ENCODE results near the gene KRT17. TPM values are rescaled to one million over a fixed set of nuclear protein-coding genes. Genes with fewer than 3 reads are reported as not detected.
"Not testable (repeated sequence)": the region's sequence is repeated elsewhere in the genome, so short reads cannot be mapped to it uniquely, and the experiment has no call there.

The KRT17 gene
- total RNA-seq, 1 donor from 2014 or later = 3.7 TPM

DNA sequence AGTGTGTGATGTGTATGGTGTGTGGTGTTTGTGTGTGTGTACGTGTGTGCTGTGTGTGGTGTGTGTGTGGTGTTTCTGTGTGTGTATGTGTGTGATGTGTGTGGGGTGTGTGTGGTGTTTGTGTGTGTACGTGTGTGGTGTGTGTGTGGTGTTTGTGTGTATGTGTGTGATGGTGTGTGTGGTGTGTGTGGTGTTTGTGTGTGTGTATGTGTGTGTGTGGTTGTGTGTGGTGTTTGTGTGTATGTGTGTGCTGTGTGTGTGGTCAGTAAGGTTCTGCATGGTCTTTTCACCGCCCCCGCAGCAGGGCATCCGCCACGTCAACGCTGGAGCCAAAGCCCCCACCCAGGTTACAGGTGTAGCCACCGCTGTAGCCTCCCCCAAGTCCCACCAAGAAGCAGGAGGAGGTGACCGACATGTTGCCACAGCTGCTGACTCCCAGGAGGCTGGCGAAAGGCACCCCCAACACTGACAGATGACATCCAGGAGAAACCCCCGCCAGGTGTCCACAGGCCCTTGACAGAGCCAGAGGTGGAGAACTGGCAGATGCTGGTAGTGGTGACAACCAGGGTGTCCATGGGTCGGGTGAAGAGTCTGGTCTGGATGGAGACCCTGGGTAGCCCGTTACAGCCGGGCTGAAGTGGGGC lies 9.3 kb upstream of the KRT17 start:
- DNase-seq = no peak

DNA sequence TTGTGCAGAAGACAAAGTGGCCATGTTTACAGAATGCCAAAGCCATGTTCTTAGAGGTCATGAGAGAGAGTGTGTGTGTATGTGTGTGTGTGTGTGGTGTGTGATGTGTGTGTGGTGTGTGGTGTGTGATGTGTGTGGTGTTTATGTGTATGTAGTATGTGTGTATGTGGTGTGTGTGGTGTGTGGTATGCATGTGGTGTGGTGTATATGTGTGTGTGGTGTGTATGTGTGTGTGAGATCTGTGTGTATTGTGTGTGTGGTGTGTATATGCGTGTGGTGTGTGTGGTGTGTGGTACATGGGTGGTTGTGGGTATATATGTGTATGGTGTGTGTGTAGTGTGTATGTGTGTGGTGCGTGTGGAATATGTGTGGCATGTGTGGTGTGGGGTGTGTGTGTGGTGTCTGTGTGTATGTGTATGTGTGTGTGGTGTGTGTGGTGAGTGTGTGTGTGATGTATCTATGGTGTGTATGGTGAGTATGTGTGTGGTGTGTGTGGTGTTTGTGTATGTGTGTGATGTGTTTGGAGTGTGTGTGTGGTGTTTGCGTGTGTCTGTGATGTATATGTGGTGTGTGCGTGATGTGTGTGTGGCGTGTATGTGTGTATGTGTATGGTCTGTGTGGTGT lies 8.2 kb upstream of the KRT17 start:
- no peak for DNase-seq

DNA sequence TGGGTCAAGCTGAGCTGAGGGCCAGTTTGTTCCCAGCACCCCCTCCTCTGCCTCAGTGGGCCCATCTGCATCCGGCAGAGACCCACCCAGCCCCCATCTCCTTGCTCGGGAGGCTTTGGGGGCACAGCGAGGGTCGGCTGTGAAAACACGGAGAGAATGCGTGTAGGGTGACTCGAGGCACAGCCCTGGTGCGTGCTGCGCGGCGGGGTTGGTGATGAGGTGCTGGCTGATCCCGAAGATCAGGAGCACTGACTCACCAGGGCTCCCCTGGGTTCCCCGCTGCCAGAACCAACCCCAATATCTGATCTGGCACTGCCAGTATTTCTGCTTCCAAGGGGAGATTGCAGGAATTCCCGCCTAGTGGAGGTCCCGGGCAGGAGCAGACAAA lies 7.5 kb upstream of the KRT17 start:
- no peak for DNase-seq

DNA sequence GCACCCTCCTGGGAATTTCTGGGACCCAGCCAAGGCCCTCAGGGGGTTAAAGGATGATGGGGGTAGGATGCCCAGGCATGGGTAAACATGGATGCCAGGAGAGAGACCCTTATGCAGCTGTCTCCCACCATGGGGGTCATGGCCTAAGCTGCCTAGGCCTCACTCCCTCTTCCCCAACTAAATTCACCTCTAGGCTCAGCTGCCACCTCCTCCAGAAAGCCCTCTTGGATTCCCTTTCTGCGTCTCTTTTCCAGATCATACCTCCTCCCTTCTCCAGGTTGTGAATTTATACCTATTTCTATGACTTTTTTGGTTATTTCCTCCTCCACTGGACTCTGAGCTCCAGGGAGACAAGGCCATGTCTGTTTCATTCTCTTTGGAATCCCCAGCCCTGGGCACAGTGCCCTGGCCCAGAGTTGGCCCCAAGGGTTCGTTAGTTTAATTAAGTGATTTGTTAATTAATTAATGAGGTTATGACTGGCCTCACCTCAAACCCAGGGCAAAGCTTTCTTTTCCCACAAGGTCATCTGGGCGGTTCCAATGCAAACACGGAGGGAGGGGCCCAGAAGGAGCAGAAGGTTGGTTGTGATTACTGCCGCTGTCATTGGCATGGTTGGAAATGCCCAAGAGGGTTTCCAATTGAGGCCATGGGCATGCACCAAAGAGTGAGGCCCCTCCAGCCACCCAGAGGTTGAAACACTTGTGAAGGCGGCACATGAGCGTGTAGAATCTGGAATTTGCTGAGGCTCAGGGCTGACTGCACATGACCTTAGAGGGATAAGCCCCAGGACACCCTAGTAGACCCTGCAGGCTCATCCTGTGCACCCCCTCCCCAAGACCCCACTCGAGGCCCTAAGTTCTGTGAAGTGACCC lies 6.9 kb upstream of the KRT17 start:
- DNase-seq = no peak

DNA sequence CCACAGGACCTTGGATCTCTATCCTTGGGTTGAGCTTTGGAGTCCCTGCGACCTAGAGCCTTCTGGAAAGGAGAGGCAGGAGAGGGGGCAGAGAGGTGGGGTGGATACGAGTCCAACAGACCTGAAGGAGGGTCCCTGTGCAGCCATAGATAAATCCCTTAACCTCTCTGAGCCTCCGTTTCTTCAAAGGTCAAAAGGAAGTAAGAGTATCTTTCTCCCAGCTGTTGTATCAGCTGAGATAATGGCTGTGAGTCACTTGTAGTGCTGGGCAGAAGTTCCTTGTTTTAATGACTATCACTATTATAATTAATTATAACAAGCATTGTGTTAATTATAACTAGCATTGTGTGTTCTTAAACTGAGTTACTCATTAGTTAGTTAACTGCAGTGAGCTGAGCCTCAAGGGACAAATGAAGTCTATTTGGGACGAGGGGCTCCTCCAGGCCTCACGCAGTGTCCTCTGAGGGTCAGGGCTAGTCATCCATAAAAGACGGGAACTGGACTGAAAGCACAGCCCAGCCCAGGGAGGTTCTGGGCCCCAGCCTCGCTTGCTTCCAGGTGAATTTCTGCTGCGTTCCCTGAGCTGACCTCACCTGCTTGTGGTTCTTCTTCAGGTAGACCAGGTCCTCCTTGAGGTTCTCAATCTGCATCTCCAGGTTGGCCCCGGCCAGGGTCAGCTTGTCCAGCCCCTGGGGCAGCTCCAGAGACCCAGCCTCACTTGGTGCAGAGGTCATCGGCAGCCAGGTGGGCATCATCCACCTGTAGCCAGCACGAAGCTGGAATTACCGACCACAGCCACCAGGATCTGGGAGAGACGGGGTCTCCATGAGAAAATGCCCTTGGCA lies 5.7 kb upstream of the KRT17 start:
- DNase-seq = no peak

DNA sequence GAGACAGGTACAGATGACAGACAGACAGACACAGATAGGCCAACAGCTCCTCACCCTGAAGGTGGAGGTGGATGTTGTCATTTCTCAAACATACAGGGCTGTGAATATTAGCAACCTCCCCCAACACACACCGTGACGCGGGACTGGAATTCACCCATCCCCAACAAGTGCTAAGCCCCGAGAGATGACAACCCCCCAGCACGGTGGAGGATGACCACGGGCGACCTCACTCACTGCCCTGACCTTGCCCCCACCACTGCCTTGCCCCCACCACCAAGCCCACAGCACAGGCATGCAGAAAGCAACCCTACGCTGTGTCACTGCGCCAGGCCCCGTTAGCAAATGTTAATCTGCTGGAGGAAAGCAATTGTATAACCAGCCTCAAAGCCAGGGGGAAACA lies 4.9 kb upstream of the KRT17 start:
- DNase-seq = no peak

DNA sequence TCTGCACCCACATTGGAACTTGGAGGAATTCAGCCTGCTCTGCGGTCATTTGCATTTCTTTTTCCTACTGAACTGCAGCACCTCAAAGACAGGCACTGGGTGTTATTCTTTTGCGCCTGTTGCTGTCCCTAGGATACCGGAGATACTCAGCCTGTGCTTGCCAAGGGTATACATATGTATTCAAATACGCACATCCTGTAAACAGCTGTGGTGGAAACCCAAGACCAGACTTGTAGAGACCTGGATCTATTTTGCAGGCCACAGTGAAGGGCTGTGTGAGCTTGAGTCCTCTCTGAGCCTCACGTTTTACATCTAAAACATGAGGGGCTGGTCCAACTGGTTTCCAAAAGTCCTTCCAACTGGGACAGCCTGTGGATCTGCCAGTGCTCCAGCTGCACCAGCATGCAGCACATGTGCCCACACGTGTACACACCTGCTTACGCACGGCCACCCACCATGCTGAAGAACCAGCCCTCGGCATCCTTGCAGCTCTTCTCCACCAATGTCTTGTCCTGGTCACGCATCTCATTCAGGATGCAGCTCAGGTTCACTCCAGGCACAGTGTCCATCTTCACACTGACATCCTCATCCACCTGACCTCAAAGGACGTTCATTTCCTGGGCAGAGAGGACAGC lies 4.4 kb upstream of the KRT17 start:
- not testable (repeated sequence) for DNase-seq

DNA sequence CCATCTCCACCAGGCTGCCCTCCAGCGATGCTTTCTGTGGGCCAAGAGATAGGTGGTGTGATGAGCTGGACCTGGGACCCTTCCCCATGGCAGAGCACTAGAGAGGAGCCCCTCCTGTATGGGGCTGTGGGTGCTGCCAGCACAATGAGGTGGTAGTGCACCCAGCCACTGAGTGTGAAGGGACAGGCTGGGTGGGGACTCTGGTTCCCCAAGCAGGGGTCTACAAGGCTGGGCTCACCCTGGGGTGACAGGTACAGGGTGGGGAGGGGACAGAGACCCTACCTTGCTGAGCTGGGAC lies 3.6 kb upstream of the KRT17 start:
- not testable (repeated sequence) for DNase-seq

DNA sequence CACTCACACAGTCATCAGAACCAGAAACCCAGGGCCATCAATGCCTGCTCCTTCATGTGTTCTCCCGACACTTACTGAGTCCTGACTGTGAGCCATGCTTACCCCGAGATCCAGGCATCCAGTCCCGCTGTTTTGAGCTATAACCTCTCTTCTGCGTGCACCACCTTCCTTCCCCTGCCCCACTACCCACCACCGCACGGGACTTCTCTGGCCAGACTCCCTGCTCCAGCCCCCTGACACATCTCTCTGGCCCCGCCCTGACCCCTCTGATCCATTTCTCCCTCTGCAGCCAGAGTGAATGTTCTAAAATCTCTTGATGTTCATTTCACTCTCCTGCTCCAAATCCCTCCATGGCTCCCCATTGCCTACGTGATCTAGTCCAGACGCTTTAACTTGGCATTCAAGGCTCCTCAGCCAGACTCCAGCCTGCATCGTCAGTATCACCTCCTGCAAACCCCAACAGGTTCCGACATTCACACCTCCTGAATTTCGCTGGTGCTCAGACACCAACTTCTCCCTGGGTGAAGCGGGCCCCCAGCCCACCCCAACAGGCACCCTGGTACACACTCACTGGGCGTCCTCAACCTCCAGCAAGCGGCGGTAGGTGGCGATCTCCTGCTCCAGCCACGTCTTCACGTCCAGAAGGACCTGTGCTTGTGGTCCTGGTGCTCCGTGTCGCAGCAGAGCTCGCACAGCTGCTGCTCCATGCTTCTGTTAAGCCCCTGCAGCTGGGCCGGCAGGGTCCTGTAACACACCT lies 3.1 kb upstream of the KRT17 start:
- DNase-seq = no peak

DNA sequence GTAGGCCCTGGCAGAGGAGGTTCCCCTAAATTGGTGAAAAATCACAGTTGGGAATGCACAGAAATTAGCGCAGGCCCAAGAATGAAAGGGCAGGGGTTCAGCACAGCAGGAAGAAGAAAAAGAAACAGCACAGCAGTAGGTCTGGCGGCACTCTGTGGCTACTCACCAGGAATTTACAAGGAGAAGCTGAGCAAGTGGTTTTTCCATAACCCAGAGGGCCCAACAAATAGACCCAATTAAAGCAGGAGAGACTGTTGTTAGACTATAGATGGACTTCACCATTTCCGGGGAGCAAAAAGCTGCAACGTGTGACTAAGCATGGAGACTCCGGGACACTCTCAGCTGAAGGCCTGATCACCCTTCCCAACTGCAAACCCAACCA lies 2.5 kb upstream of the KRT17 start:
- not testable (repeated sequence) for DNase-seq

DNA sequence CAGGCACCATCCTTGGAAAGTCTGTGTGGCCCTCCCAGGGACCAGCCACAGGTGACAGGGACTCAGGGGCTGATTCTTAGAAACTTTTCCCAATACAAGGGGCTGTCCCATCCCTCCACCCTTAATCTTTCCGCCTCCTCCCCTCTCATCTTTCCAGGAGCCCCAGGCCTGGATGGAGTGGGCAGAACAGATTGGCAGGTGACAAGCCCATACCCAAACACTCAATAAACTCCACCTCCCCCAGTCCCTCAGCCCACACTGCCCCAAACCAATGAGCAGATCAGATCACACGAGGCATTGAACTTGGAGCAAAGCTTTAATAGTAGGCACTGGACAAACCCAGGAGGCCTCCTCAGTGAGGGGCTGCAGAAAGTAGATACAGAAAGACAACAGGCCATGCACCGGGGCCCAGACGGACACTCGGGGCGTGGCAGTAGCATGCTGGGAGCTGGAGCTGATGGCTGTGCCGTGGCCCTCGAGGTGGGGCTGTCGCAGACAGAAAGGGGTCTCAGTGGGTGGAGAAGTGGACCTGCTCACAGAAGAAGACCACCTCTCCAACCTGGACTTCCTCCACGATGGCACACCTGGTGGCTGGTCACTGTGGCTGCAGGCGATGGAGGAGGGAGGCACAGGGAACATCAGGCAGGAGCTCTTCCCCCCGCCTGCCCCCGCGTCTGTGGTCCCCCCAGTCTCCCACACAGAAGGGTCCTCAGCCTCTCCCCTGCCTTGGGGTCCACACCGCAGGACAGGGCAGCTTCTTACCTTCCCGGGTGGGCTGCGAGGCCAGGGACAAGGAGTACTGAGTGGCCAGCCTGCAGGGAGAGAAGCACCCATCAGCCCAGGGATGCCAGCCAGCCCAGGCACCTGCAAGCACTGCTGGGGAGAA lies 1.9 kb upstream of the KRT17 start:
- DNase-seq = not testable (repeated sequence)

DNA sequence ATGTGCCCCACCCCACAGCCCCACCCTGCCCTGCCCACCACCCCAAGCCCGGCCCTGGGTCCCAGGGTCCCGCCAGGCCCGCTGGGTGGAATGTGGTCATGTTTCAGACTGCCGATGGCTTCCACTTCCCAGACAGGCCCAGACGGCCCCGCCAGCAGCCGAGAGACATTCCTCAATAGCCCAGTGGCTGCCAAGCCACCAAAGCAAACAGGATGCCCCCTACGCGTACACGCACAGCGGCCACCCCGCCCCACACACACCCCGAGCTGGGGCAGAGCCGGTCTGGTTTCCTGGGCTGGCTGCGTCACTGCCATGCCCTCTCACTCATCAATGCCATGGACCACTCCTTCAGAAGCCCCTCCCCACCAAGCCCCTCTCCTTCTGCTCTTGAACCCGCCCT lies 1.2 kb upstream of the KRT17 start:
- DNase-seq = peak; percentile 17

DNA sequence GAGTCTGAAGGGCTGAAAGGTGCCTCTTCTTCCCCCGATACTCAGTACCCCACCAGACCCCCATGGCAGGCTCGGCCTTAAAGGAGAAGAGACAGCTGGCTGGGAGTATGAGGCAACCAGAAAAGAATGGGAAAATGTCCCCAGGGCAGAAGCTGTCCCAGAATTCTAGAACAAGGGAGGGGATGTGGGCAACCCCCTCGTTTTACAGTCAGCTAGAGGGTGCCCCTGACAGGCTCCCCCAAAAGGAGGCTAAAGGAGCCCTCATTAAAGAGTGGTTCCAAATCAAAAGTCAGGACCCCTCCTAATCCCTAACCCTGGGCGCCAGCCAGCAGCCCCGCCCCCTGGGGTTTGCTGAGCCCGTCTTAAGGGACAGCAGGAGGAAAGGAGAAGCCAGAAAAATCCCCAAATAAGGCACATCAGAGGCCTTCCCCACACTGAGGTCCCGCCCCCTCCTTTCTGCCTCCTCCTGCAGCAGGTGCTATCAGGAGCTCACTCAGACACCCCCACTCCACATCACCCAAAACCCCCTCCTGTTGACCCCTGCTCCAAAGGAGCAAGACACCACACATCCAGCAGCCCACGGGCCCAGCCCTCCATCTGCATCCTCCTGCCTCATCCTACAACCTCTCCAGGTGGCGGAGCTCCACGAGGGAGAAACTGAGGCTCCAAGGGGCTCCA lies 1.1 kb downstream of the KRT17 start:
- DNase-seq = not testable (repeated sequence)

DNA sequence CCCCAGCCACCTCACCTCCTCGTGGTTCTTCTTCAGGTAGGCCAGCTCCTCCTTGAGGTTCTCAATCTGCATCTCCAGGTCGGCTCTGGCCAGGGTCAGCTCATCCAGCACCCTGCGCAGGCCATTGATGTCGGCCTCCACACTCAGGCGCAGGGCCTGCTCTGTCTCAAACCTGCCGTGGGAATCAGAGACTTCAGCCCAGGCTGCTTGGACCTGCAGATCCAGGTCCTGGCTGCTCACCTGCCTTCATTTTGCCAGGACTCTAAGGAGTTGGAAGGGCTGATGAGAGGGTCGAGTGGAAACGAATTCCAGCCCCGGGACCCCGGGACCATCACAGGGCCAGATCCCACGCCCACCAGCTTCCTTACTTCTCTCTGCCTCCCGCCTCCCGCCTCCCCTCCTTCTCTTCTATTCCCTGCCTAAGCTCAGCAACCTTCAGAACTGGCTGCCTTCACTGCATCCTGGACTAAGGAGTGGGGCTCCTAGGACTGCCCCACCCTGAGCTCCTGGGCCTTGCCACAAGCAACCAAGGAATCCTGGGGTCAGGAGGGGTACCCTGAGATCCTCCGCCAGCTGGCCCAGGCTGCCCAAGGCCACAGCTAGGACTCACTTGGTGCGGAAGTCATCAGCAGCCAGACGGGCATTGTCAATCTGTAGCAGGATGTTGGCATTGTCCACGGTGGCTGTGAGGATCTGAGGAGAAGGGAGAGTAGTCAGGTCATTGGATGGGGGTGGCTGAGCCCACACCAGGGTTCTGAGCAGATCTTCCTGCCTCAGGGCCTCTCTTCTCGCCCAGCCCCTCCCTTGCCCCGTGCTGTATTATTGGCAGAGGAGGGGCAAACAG lies 1.8 kb downstream of the KRT17 start:
- DNase-seq = not testable (repeated sequence)

DNA sequence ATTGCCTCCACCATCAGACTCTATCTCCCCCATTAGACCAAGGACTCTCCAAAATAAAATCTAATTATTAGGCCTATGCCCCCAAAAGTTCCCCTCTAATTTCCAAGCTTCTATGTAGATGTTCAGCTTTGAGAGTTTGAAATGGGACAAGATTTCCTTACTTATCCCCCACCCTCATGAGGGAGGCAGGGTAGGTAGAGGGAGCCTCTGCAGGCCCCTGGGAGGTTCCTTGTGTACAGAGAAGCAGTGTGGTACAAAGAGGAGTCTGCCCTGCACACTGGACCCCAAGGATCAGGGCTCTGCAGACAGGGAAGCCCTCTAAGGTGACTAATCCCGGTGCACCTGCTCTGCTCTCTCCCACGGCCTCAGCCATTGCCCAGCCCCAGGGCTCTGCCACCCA lies 2.5 kb downstream of the KRT17 start:
- no peak for DNase-seq

DNA sequence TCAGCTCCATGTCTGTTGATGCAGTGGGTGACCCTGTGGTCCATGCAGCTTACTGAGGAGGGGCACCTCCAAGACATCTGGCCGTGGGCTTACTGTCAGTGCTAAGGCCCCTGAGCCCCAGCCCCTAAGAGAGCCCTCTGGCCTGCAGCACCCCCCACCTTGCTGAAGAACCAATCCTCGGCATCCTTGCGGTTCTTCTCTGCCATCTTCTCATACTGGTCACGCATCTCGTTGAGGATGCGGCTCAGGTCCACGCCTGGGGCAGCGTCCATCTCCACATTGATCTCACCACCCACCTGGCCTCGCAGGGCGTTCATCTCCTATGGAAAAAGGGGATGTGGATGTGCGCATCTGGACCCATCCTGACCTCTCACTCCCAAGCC lies 2.9 kb downstream of the KRT17 start:
- not testable (repeated sequence) for DNase-seq

DNA sequence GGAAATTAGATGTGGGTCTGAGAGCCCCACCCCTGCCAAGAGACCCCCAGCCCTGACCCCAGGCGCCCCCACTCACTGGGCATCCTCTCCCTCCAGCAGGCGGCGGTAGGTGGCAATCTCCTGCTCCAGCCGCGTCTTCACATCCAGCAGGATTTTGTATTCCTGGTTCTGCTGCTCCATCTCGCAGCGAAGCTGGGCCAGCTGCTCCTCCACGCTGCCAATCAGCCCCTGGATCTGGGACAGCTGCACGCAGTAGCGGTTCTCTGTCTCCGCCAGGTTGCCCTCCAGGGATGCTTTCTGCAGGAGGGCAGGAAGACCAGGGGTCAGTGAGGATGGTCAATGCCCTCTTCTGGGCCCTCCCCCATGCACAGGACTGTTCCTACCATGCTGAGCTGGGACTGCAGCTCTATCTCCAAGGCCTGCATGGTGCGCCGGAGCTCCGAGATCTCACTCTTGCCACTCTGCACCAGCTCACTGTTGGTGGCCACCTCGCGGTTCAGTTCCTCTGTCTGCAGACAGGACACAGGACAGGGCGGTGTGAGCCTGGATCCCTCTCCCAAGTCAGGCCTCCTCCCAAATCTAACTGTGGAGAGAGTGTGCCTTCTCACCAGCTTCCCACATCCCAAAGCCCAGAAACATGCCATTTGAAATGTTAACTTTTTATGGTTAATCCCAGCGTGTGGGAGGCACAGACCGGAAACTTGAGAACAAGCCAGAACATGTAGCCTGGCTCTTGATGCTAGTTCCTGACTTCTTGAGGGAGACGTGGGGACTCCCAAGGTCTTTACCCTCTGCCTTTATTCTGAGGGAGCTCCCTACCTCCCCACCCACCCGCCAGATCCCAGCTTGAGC lies 3.6 kb downstream of the KRT17 start:
- DNase-seq = no peak

DNA sequence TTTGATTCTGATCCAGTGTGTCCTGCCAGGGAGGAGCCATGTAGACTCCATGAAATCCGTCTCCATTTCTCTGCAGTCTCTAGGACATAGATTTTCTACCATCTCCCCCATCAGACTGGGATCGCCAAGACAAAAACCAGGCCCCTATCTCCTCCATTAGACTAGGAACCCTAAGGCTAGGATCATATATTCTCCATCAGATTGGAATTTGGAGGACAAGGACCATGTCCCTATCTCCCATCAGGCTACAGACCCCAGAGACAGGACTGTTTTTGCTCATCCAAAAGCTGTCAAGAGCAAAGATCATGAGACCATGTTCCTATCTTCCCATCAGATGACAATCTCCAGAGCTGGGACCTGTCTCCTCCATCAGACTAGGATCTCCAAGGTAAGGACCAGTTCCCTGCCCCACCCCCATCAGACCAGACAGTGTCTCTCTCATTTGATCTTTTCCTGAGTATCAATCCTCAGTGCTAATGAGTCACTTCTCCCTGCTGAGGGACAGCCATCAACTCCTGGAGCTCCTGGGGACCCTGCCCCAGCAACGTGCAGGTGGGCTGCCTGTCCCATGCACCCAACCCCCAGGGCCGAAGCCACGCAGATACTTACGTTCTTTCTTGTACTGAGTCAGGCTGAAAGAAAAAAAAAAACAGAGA lies 4.3 kb downstream of the KRT17 start:
- DNase-seq = not testable (repeated sequence)

All from dermis blood vessel endothelial cell (primary cell).